ENCODE data around the gene ANKS4B. TPM values are rescaled to one million over a fixed set of nuclear protein-coding genes. Genes with fewer than 3 reads are reported as not detected.
"Not testable (repeated sequence)": the region's sequence is repeated elsewhere in the genome, so short reads cannot be mapped to it uniquely, and the experiment has no call there.

Gene ANKS4B
- total and polyA plus RNA-seq, 4 donors = 0.11 TPM; not detected in 3

DNA sequence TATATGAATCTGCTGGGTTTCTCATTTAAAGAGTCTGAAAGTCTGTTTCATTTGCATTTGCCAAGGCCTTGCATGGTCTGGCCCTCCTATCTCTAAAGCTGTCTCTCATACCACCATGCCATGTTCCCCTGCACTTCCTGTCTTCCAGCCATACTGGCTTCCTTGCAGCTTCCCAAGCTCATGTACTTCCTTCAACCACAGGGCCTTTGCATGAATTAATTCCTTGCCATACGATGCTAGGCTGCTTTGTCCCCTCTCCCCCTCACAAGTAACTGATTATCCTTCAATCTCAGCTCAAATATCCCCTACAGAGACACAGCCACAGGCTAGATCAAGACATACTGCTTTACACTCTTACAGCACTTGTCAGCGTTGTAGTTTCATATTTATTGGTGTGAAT lies 38.8 kb downstream of the ANKS4B start:
- ATAC-seq (ENCODE audit: insufficient read depth, low FRiP score) (no peak), DNase-seq (no peak)
- Histone ChIP-seq H3K9ac (ENCODE audit: insufficient read depth in 1 of 2, low read length in 2 of 2) (no peak overlapping the region), H3K36me3 (ENCODE audit: control insufficient read depth in 4 of 4, insufficient read depth in 4 of 4, low read length in 4 of 4) (no peaks in the 10 kb centered on the region), H3K27ac (ENCODE audit: low read depth in 1 of 2, low read length in 1 of 2) (no peak overlapping the region), H3K9me3 (ENCODE audit: control insufficient read depth in 4 of 4, insufficient read depth in 3 of 4, low read length in 3 of 4) (no peaks in the 10 kb centered on the region), H3K4me1 (ENCODE audit: control insufficient read depth in 5 of 5, insufficient read depth in 5 of 5, low read length in 5 of 5) (peaks cover 0 to 6% (median 0%) of the 10 kb centered on the region in 5 donors), H3K27me3 (ENCODE audit: control insufficient read depth in 3 of 3, insufficient read depth in 3 of 3, low read length in 2 of 3) (peaks cover 0 to 10% (median 4%) of the 10 kb centered on the region in 3 donors), H3K4me3 (no peak overlapping the region)
- TF ChIP-seq, protein P1, sequence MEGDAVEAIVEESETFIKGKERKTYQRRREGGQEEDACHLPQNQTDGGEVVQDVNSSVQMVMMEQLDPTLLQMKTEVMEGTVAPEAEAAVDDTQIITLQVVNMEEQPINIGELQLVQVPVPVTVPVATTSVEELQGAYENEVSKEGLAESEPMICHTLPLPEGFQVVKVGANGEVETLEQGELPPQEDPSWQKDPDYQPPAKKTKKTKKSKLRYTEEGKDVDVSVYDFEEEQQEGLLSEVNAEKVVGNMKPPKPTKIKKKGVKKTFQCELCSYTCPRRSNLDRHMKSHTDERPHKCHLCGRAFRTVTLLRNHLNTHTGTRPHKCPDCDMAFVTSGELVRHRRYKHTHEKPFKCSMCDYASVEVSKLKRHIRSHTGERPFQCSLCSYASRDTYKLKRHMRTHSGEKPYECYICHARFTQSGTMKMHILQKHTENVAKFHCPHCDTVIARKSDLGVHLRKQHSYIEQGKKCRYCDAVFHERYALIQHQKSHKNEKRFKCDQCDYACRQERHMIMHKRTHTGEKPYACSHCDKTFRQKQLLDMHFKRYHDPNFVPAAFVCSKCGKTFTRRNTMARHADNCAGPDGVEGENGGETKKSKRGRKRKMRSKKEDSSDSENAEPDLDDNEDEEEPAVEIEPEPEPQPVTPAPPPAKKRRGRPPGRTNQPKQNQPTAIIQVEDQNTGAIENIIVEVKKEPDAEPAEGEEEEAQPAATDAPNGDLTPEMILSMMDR (IDR thresholded peaks at IDR 0.05; ENCODE audit: control extremely low read depth, extremely low read depth) = no peak
- WGBS, 2 donors = 64 to 87% methylated on average over 2 of the region's 2 CpGs

DNA sequence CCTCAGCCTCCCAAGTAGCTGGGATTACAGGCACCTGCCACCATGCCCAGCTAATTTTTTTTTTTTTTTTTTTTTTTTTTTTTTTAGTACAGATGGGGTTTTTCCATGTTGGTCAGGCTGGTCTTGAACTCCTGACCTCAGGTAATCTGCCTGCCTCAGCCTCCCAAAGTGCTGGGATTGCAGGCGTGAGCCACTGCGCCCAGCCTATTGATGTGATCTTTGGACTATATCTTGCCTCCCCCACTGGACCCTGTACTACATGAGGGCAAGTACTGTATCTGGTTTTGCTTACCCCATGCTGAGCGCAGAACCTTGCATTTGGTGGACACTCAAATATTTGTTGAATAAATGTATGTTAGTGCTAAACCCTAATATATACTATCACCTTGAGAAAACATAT lies 39.3 kb downstream of the ANKS4B start:
- not testable (repeated sequence) for DNase-seq; H3K27ac ChIP-seq (ENCODE audit: low read depth in 1 of 2, low read length in 1 of 2); H3K9me3 ChIP-seq (ENCODE audit: control insufficient read depth in 4 of 4, insufficient read depth in 3 of 4, low read length in 3 of 4); H3K9ac ChIP-seq (ENCODE audit: insufficient read depth in 1 of 2, low read length in 2 of 2); H3K4me1 ChIP-seq (ENCODE audit: control insufficient read depth in 5 of 5, insufficient read depth in 5 of 5, low read length in 5 of 5); H3K36me3 ChIP-seq (ENCODE audit: control insufficient read depth in 4 of 4, insufficient read depth in 4 of 4, low read length in 4 of 4); ATAC-seq (ENCODE audit: insufficient read depth, low FRiP score); H3K4me3 ChIP-seq
- peaks cover 5 to 15% (median 5%) of the 10 kb centered on the region in 3 donors for H3K27me3 ChIP-seq (ENCODE audit: control insufficient read depth in 3 of 3, insufficient read depth in 3 of 3, low read length in 2 of 3)
- 94 to 95% methylated on average over 3 of the region's 3 CpGs for WGBS, 2 donors

DNA sequence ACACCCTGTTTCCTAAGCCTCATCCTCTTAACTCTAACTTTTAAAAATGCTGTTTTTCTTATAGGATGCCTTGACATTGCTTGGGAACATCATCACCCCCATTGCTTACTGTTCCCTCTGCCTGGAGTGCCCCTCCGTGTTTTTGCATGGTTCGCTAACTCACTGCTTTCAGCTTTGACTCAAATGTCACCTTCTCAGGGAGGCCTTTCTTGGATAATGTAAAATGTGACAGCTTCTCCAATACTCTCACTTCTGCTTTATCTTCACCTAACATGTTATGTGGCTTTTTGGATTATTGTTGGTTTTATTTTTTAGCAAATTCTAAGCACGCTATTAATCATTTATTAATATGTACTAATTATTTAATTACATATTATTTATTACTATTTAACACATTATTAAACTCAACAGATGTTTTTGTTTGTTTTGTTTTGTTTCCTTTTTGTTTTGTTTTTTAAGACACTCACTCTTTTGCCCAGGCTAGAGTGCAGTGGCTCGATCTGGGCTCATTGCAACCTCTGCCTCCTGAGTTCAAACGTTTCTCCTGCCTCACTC lies 40.8 kb downstream of the ANKS4B start:
- Histone ChIP-seq H3K4me1 (ENCODE audit: control insufficient read depth in 5 of 5, insufficient read depth in 5 of 5, low read length in 5 of 5) (peaks cover 0 to 8% (median 2%) of the 10 kb centered on the region in 5 donors), H3K36me3 (ENCODE audit: control insufficient read depth in 4 of 4, insufficient read depth in 4 of 4, low read length in 4 of 4) (no peaks in the 10 kb centered on the region), H3K4me3 (no peak overlapping the region), H3K27me3 (ENCODE audit: control insufficient read depth in 3 of 3, insufficient read depth in 3 of 3, low read length in 2 of 3) (peaks cover 5 to 28% (median 10%) of the 10 kb centered on the region in 3 donors), H3K27ac (ENCODE audit: low read depth in 1 of 2, low read length in 1 of 2) (no peak overlapping the region), H3K9ac (ENCODE audit: insufficient read depth in 1 of 2, low read length in 2 of 2) (no peak overlapping the region), H3K9me3 (ENCODE audit: control insufficient read depth in 4 of 4, insufficient read depth in 3 of 4, low read length in 3 of 4) (peaks cover 0 to 2% (median 0%) of the 10 kb centered on the region in 4 donors)
- DNase-seq (no peak), ATAC-seq (ENCODE audit: insufficient read depth, low FRiP score) (no peak)
- TF ChIP-seq, protein P1 (IDR thresholded peaks at IDR 0.05; ENCODE audit: control extremely low read depth, extremely low read depth) = no peak
- WGBS, 2 donors = 77 to 85% methylated on average over 5 of the region's 5 CpGs

DNA sequence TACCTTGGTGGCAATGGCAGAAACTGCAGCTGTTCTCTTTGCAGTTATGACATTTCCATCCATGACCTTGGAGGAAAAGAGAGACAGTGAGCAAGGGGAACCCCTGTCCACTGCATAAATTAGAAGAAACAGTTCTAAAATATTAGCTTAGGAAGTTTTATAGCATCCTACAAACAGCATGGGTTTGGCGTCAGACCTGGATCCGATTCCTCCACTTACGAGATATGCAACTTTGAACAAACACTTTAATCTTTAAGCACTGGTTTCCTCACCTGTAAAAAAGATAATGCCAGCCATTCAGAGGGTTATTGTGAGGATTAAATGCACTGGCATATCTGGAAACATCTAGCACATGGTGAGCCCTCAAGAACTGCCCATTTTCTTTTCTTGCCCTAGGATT lies 42.0 kb downstream of the ANKS4B start:
- peaks cover 0 to 8% (median 2%) of the 10 kb centered on the region in 5 donors for H3K4me1 ChIP-seq (ENCODE audit: control insufficient read depth in 5 of 5, insufficient read depth in 5 of 5, low read length in 5 of 5)

More for the DNA sequence above, 42.0 kb downstream of the ANKS4B start:
- peaks cover 0 to 2% (median 0%) of the 10 kb centered on the region in 4 donors for H3K9me3 ChIP-seq (ENCODE audit: control insufficient read depth in 4 of 4, insufficient read depth in 3 of 4, low read length in 3 of 4)
- DNase-seq (no peak), ATAC-seq (ENCODE audit: insufficient read depth, low FRiP score) (no peak)
- H3K36me3 ChIP-seq (ENCODE audit: control insufficient read depth in 4 of 4, insufficient read depth in 4 of 4, low read length in 4 of 4) = no peaks in the 10 kb centered on the region
- H3K27me3 ChIP-seq (ENCODE audit: control insufficient read depth in 3 of 3, insufficient read depth in 3 of 3, low read length in 2 of 3) = peaks cover 5 to 34% (median 15%) of the 10 kb centered on the region in 3 donors
- TF ChIP-seq, protein P1 (IDR thresholded peaks at IDR 0.05; ENCODE audit: control extremely low read depth, extremely low read depth) = no peak
- H3K27ac ChIP-seq (ENCODE audit: low read depth in 1 of 2, low read length in 1 of 2) = no peak overlapping the region
- 64 to 80% methylated on average over 3 of the region's 3 CpGs for WGBS, 2 donors
- no peak overlapping the region for H3K9ac ChIP-seq (ENCODE audit: insufficient read depth in 1 of 2, low read length in 2 of 2)
- H3K4me3 ChIP-seq = no peak overlapping the region
